Measurements from ENCODE around the gene RABGAP1L.

GRCh38 chr1:174747613-174748012, 588.3 kb downstream of the RABGAP1L start:
- TF ChIP-seq CTCF (IDR thresholded peaks at IDR 0.05): no peak
- TF ChIP-seq E2F5 (CRISPR knock-in tag; IDR thresholded peaks at IDR 0.05): no peak
- no peak for TF ChIP-seq TEAD1 (CRISPR knock-in tag; IDR thresholded peaks at IDR 0.05)
